ENCODE data around the gene MVD. TPM values are rescaled to one million over a fixed set of nuclear protein-coding genes. Genes with fewer than 3 reads are reported as not detected.
"Not testable (repeated sequence)": the region's sequence is repeated elsewhere in the genome, so short reads cannot be mapped to it uniquely, and the experiment has no call there.

The MVD gene
- total RNA-seq, 1 experiment from 2014 or later: 7.4 TPM

- no peak for DNase-seq (ENCODE audit: extremely low read depth, low read depth)
These were observed 22.5 kb upstream of the MVD start for GRCh38 chr16:88685156-88686061.

DNA sequence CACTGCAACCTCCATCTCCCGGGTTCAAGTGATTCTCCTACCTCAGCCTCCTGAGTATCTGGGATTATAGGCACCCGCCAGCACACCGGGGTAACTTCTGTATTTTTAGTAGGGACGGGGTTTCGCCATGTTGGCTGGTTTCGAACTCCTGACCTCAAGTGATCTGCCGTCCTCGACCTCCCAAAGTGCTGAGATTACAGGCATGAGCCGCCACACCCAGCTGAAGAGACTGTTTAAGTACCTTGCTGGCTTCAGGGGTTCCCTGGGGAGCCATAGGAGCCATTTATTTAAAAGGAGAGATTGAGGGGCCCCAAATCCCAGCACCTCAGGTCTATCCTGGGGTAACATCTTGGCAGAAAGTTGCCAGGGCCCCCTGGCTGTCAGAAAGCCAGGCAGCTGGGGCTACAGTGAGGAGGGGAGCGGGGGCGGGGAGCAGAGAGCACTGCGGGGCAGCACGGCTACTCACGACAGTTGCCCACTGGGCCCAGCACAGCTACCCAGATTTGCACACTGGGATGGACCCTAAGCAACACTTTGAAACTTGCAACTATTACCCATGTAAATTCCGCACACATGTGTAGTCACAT is 21.8 kb upstream of the MVD start:
- no peak for DNase-seq (ENCODE audit: extremely low read depth, low read depth)

DNA sequence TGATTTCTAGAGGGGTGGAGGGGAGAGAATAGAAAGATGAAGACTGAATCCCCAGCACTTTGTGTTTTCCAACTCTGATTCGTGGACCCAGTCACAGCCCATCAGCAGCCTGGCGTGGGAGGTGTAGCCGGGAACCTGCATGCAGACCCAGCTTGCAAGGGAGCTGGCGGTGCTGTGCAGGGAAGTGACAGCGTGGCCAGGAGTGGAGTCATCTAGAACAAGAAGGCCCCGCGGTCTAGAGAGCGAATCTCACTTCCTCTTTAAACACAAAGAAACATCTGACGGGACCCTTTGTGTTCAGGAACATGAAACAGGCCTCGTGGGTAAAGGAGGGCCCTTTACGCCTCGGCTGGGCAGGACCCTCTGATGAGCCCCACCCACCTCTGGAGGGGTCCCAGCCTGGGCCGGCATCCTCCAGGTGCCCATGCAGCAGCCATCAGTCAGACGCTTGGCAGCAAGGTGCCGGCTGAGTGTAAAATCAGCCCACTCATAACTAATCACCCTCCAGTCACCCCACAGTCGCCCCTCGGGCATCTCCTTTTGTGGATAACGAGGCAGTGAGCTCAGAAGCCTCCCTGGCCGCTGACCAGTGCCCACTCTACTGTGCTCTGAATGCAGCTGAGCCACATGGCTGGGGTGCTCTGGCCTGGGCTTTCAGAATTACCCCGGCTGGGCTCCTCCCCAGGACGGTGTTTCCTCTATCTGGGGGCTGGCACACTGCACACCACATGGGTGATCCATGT is 19.0 kb upstream of the MVD start:
- no peak for DNase-seq (ENCODE audit: extremely low read depth, low read depth)

- no peak for DNase-seq (ENCODE audit: extremely low read depth, low read depth)
These were observed 18.3 kb upstream of the MVD start for GRCh38 chr16:88681084-88681680.

DNA sequence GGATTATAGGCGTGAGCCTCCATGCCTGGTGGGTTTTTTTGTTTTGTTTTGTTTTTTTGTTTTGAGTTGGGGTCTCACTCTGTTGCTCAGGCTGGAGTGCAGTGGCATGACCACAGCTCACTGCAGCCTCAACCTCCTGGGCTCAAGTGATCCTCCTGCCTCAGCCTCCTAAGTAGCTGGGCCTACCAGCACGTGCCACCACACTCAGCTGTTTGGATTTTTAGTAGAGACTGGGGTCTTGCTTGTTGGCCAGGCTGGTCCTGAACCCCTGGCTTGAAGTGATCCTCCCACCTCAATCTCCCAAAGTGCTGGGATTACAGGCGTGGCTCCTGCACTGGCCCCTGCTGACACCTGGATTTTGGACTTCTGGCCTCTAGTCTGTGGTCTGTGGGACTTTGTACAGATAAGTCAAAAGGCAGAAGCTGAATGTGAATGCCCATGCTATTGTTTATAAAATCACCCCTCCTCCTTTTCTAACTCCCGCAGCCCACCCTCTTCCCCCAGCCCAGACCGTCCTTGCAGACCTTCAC is 17.7 kb upstream of the MVD start:
- no peak for DNase-seq (ENCODE audit: extremely low read depth, low read depth)

DNA sequence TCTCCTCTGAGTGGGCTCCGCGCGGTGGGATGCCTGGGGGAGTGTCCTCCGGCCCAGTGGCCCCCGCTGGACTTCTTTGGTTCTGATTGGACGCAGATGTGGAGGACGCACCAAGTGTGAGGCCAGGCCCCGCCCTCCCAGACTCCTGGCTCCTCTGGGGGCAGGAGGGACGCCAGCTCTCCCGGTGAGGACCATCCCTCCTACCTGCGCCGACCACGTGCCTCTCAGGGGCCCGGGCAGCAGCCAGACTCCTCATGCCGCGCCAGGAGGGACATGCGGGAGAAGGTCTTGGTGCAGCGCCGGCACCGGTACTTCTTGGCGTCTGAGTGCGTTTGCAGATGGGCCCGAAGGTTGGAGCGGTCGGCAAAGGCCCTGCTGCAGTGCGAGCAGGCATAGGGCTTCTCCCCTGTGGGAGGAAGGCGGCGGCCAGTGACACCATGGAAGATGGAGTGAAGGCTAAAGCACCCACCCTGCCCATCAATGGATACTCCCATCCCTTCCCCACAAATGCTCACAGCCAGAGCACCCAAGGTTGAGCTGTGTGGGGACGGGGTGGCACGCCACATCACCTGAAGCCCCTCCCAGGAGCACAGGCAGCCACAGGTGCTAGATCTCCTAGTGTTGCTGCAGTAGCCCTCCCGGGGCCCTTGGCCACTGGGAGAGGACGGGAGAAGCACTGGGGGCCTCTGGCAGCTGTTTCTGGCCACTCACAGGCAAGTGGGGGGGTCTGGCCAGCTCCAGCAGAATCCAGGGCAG is 15.5 kb upstream of the MVD start:
- DNase-seq (ENCODE audit: extremely low read depth, low read depth): no peak

- DNase-seq (ENCODE audit: extremely low read depth, low read depth): no peak
These were observed 14.8 kb upstream of the MVD start for GRCh38 chr16:88677721-88678120.

- DNase-seq (ENCODE audit: extremely low read depth, low read depth): no peak
These were observed 13.8 kb upstream of the MVD start for GRCh38 chr16:88676502-88677242.

DNA sequence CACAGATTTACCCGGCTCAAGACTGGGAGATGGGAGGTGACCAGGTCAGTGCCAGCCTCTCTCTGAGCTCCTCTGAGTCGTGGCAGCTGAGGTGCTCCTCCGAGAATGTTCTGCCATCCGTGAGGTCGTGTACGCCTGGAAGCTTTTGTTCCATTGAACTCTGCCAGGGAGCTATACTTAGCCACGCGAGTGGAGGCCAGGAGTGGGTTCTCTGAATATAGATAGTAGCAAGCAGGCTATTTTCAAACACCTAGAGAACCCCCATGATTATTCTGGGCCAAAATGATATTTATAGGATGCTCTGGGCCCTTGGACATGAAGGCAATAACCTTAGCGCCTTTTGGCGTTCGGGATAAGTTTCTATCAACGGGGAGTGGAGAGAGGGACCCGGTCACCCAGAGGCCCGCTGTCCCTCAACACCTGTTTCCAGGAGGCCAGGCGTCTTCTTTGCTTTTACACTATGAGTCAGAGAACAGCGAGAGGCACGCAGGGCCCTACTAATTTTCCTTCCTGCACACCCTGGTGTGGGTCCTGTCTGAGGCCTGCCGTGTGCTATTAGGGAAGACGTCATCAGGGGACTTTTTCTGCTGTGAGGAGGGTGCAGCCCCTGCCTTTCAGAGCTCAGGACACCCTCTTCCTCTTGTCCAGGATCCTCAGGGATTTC is 11.0 kb upstream of the MVD start:
- DNase-seq (ENCODE audit: extremely low read depth, low read depth): no peak

DNA sequence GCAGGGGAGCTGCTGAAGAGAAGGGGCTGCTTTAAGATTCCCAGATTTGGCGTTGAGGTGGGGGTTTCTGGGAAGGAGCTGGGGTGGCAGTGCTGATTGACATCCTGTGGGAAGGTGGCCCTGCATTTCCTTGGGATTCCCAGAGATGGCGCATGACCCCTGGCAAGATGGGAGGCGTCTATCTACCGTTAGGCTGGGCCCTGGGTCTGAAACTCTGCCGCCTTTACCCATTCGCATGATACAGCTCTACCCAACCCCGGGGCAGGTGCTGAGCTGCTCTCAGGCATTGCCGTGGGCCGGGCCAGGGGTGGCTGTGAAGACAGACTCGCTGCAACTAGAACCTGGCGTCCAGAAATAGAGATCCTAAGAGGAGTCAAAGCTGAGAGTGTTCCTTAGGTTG is 9.9 kb upstream of the MVD start:
- DNase-seq (ENCODE audit: extremely low read depth, low read depth): no peak

GRCh38 chr16:88671806-88672205 is 8.9 kb upstream of the MVD start:
- no peak for DNase-seq (ENCODE audit: extremely low read depth, low read depth)

DNA sequence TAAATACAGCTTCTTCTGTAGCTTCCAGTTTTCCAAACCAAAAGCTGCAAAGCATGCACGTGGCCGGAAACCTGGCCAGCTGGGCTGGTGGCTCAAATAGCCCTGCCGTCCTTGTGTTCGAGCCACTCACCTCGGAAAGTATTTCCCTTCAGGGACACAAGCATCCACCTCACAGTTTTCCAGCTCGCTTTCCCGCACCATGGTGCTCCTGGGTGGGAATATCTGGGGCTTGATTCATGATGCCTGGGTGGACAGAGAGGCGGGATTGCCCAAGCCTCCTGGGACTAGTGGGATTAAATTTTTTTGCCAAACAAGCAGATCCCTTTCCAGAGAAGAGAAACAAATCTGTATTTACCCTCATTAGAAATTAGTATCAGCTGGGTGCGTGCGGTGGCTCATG is 7.1 kb upstream of the MVD start:
- no peak for DNase-seq (ENCODE audit: extremely low read depth, low read depth)

GRCh38 chr16:88669493-88669892 is 6.6 kb upstream of the MVD start:
- not testable (repeated sequence) for DNase-seq (ENCODE audit: extremely low read depth, low read depth)

DNA sequence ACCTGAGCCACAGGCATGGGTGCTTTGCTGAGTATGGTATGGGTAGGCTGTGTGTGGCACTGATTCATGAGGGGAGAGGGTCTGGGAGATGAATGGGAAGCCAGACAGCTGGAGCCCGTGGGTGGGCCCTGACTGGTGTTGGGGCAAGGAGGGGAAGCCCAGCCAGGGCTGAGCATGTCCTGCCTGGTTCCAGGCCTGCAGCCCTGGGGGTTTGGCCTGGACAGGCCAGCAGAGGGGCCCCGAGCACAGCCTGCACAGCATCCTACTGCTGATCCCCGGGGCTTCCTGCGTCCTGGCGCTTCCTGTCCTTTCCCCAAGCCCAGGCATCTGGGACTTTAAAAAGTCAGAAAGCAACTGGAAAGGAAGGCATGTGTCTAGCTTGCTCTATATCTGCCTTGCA is 4.6 kb upstream of the MVD start:
- DNase-seq (ENCODE audit: extremely low read depth, low read depth): no peak

- DNase-seq (ENCODE audit: extremely low read depth, low read depth): no peak
These were observed 2.7 kb upstream of the MVD start for GRCh38 chr16:88665570-88665969.

DNA sequence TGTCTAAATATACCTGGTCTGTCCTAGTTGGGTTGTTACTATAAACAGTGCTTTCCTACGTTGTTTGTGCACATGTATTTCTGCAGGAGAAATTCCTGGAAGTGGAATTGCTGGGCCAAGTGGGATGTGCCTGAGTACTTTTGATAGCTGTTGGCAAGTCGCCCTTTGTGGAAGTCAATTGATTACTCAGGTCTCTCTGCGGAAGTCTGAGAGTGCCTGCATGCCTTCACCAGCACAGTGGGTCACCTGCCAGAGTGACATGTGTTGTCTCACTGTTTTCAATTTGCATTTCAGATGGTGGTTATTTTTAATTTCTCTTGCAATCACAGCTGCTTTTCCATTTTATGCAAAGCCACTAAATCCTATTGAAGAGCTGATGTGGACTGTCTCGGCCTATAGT is 2.3 kb upstream of the MVD start:
- no peak for DNase-seq (ENCODE audit: extremely low read depth, low read depth)

DNA sequence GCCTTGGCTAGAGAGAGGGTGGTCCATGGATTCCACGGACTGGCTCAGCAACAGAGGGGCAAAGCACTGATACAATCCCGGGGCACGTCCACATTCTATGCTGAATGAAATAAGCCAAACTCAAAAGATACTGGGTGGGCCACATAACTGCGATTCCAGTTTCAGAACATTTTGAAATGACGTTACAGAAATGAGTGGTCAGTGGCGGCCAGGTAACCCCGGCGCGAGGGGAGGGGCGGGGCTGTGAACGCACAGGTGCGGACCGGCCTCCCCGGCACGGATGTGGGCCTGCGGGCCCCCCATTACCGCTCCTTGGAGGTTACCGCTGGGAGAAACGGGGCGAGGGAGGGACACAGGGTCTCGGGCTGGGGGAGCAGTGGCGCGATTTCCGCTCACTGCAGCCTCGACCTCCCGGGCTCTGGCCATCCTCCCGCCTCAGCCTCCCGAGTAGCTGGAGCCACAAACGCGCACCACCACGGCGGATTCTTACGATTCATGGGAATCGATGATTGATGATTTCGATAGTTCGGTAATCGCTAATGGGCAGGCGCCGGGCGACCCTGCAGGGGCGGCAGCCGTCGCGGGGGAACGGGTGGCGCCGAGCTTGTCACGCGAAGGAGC is 559 bp downstream of the MVD start:
- DNase-seq (ENCODE audit: extremely low read depth, low read depth): no peak

DNA sequence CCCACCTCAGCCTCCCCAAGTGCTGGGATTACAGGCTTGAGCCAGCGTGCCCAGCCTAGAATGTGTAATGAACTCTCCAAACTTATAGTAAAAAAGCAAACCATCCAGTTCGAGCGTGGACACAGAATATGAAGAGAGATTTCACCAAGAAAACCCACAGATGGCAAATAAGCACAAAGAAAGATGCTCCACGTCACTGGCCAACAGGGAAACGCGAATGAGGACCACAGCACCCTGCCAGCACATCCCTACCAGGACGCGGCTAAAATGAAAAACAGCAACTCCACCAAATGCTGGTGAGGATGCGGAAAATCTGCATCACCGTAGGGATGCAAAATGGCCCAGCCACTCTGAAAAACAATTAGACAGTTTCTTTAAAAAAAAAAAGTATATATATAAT is 1.4 kb downstream of the MVD start:
- DNase-seq (ENCODE audit: extremely low read depth, low read depth): no peak

GRCh38 chr16:88659160-88659559 is 3.7 kb downstream of the MVD start:
- no peak for DNase-seq (ENCODE audit: extremely low read depth, low read depth)
